ENCODE measurements around the gene NAV2. TPM values are rescaled to one million over a fixed set of nuclear protein-coding genes. Genes with fewer than 3 reads are reported as not detected.

The NAV2 gene
- polyA plus RNA-seq, 1 donor = 8.1 TPM

DNA sequence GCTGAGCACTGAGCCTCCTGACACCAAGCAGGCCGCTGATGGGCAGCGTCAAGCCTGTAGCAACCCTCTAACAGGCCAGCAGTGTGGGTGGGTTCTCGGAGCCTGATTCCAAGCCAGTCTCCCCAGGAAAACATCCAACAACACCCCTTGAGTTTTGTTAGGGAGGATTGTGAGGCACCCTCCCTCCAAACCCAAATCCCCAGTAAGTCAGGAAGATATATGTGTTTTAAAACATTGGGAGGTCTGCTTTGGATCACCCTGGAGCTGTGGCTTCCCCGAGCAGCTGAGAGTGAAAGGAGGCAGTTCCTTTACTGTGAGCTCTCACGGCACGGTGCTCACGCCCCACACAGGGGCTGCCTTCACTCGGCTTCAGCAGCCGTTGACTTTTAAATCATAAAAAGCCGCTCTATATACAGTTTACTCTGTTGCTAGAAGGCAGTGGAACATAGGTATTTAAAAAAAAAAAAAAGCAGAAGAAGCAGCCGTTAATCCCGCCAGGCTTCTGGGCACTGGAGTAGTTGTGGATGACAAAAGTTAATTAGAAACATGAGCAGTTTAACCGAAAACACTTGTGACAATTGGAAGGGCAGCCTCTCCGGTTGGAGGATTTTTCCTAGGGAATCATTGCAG lies 218.6 kb downstream of the NAV2 start:
- Histone ChIP-seq H3K4me1 (ENCODE audit: control insufficient read depth, insufficient read depth, low read length) (peaks cover 2% of the 10 kb centered on the region), H3K9me3 (ENCODE audit: control insufficient read depth, low read depth, low read length) (no peaks in the 10 kb centered on the region), H3K4me3 (ENCODE audit: low read length) (no peak overlapping the region), H3K36me3 (ENCODE audit: control insufficient read depth, insufficient read depth, low read length) (peaks cover 11% of the 10 kb centered on the region), H3K27me3 (ENCODE audit: control insufficient read depth, insufficient read depth, low read length) (no peaks in the 10 kb centered on the region), H3K27ac (ENCODE audit: low read length) (peak overlapping the region; percentile 26)
- peak in 1 of 2 donors; percentile 21 for DNase-seq
- WGBS (ENCODE audit: insufficient coverage, low lambda C conversion rate) = 80% methylated on average over 1 of the region's 14 CpGs

DNA sequence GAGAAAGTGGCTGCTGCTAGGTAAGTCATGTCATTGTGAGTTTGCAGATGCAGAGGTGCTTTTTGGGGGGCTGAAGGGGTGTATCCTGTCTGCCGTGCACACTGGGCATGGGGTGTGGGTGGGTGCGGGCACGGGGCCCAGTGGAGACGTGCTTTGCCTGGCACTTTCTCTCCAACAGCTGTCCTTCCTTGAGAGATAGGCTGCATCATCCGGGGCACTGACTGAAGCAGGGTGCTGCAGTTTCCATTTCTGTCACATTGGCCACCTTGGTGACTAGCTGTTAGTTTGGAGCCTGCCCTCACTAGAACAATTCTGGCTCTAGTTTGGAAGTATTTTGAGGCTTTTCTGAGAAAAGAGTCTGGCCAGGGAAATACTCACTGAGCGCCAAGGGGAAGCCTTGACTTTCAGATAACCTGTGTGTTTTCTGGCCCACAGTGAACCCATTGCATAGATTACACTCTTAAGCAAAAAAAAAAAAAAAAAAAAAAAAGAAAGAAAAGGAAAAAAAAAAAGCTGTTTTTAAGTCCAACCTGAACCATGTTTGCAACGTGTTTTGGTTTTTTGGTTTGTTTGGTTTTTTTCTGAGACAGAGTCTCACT lies 219.2 kb downstream of the NAV2 start:
- no peak for DNase-seq
- H3K9me3 ChIP-seq (ENCODE audit: control insufficient read depth, low read depth, low read length) = no peaks in the 10 kb centered on the region
- H3K27me3 ChIP-seq (ENCODE audit: control insufficient read depth, insufficient read depth, low read length) = no peaks in the 10 kb centered on the region
- peaks cover 2% of the 10 kb centered on the region for H3K4me1 ChIP-seq (ENCODE audit: control insufficient read depth, insufficient read depth, low read length)
- no CpG with 5 or more reads among the region's 7 CpGs for WGBS (ENCODE audit: insufficient coverage, low lambda C conversion rate)
- peaks cover 11% of the 10 kb centered on the region for H3K36me3 ChIP-seq (ENCODE audit: control insufficient read depth, insufficient read depth, low read length)
- H3K27ac ChIP-seq (ENCODE audit: low read length) = peak overlapping the region; percentile 26
- H3K4me3 ChIP-seq (ENCODE audit: low read length) = no peak overlapping the region

DNA sequence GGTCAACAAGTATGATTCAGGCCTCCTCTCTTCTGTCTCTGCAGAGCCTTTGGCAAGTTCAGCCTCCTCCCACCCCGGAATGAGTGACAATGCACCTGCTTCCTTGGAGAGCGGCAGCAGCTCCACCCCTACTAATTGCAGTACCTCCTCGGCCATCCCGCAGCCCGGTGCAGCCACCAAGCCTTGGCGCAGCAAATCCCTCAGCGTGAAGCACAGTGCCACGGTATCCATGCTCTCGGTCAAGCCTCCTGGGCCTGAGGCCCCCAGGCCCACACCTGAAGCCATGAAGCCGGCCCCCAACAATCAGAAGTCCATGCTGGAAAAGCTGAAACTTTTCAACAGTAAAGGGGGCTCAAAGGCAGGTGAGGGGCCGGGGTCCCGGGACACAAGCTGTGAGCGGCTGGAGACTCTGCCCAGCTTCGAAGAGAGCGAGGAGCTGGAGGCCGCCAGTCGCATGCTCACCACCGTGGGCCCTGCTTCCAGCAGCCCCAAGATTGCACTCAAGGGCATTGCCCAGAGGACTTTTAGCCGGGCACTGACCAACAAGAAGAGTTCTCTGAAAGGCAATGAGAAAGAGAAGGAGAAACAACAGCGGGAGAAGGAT lies 220.6 kb downstream of the NAV2 start:
- no peaks in the 10 kb centered on the region for H3K9me3 ChIP-seq (ENCODE audit: control insufficient read depth, low read depth, low read length)
- H3K4me3 ChIP-seq (ENCODE audit: low read length) = no peak overlapping the region
- no peak overlapping the region for H3K27ac ChIP-seq (ENCODE audit: low read length)
- WGBS (ENCODE audit: insufficient coverage, low lambda C conversion rate) = no CpG with 5 or more reads among the region's 20 CpGs
- no peak for DNase-seq
- H3K27me3 ChIP-seq (ENCODE audit: control insufficient read depth, insufficient read depth, low read length) = no peaks in the 10 kb centered on the region
- peaks cover 11% of the 10 kb centered on the region for H3K36me3 ChIP-seq (ENCODE audit: control insufficient read depth, insufficient read depth, low read length)
- peaks cover 2% of the 10 kb centered on the region for H3K4me1 ChIP-seq (ENCODE audit: control insufficient read depth, insufficient read depth, low read length)

- 60% methylated on average over 1 of the region's 12 CpGs for WGBS (ENCODE audit: insufficient coverage, low lambda C conversion rate)
- Histone ChIP-seq H3K36me3 (ENCODE audit: control insufficient read depth, insufficient read depth, low read length) (peaks cover 11% of the 10 kb centered on the region), H3K27me3 (ENCODE audit: control insufficient read depth, insufficient read depth, low read length) (no peaks in the 10 kb centered on the region), H3K27ac (ENCODE audit: low read length) (no peak overlapping the region), H3K4me3 (ENCODE audit: low read length) (no peak overlapping the region), H3K4me1 (ENCODE audit: control insufficient read depth, insufficient read depth, low read length) (peaks cover 2% of the 10 kb centered on the region), H3K9me3 (ENCODE audit: control insufficient read depth, low read depth, low read length) (no peaks in the 10 kb centered on the region)
- DNase-seq = no peak
Observed at GRCh38 chr11:19933801-19934488, 221.3 kb downstream of the NAV2 start.

GRCh38 chr11:19934828-19935259 lies 222.2 kb downstream of the NAV2 start:
- H3K4me1 ChIP-seq (ENCODE audit: control insufficient read depth, insufficient read depth, low read length) = peaks cover 2% of the 10 kb centered on the region
- H3K9me3 ChIP-seq (ENCODE audit: control insufficient read depth, low read depth, low read length) = no peaks in the 10 kb centered on the region
- H3K27ac ChIP-seq (ENCODE audit: low read length) = no peak overlapping the region
- no peaks in the 10 kb centered on the region for H3K27me3 ChIP-seq (ENCODE audit: control insufficient read depth, insufficient read depth, low read length)
- H3K4me3 ChIP-seq (ENCODE audit: low read length) = no peak overlapping the region
- WGBS (ENCODE audit: insufficient coverage, low lambda C conversion rate) = 50% methylated on average over 1 of the region's 3 CpGs
- DNase-seq = no peak
- H3K36me3 ChIP-seq (ENCODE audit: control insufficient read depth, insufficient read depth, low read length) = peaks cover 11% of the 10 kb centered on the region

DNA sequence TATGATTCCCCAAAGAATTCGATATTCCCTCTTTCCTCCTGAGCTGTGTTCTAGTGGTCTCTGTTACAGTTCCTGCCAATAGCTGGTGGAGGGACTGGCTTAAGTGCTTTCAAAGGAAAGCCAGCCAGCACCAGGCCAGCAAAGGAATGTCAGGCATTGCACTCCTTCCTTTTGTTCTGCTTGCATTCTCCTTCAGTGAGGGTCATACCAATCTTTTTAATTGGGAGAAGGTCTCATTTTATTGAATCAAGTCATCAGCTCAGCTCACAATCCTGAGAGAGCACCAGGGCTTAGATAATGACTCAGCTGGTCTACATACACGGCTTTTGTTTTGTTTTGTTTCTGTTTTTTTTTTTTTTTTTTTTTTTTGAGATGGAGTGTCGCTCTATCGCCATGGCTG lies 222.9 kb downstream of the NAV2 start:
- H3K27me3 ChIP-seq (ENCODE audit: control insufficient read depth, insufficient read depth, low read length) = no peaks in the 10 kb centered on the region
- no CpG with 5 or more reads among the region's 4 CpGs for WGBS (ENCODE audit: insufficient coverage, low lambda C conversion rate)
- peaks cover 11% of the 10 kb centered on the region for H3K36me3 ChIP-seq (ENCODE audit: control insufficient read depth, insufficient read depth, low read length)
- DNase-seq = no peak
- H3K9me3 ChIP-seq (ENCODE audit: control insufficient read depth, low read depth, low read length) = no peaks in the 10 kb centered on the region
- H3K4me1 ChIP-seq (ENCODE audit: control insufficient read depth, insufficient read depth, low read length) = peaks cover 2% of the 10 kb centered on the region
- no peak overlapping the region for H3K4me3 ChIP-seq (ENCODE audit: low read length)
- no peak overlapping the region for H3K27ac ChIP-seq (ENCODE audit: low read length)

GRCh38 chr11:19936461-19936860 lies 223.8 kb downstream of the NAV2 start:
- Histone ChIP-seq H3K4me3 (ENCODE audit: low read length) (no peak overlapping the region), H3K36me3 (ENCODE audit: control insufficient read depth, insufficient read depth, low read length) (peaks cover 14% of the 10 kb centered on the region), H3K4me1 (ENCODE audit: control insufficient read depth, insufficient read depth, low read length) (no peaks in the 10 kb centered on the region), H3K9me3 (ENCODE audit: control insufficient read depth, low read depth, low read length) (no peaks in the 10 kb centered on the region), H3K27ac (ENCODE audit: low read length) (no peak overlapping the region), H3K27me3 (ENCODE audit: control insufficient read depth, insufficient read depth, low read length) (no peaks in the 10 kb centered on the region)
- 83% methylated on average over 4 of the region's 9 CpGs for WGBS (ENCODE audit: insufficient coverage, low lambda C conversion rate)
- DNase-seq = no peak

- no peak overlapping the region for H3K27ac ChIP-seq (ENCODE audit: low read length)
- H3K4me3 ChIP-seq (ENCODE audit: low read length) = no peak overlapping the region
- DNase-seq = peak; percentile 18 to 37
- H3K9me3 ChIP-seq (ENCODE audit: control insufficient read depth, low read depth, low read length) = no peaks in the 10 kb centered on the region
- peaks cover 14% of the 10 kb centered on the region for H3K36me3 ChIP-seq (ENCODE audit: control insufficient read depth, insufficient read depth, low read length)
- H3K27me3 ChIP-seq (ENCODE audit: control insufficient read depth, insufficient read depth, low read length) = no peaks in the 10 kb centered on the region
- H3K4me1 ChIP-seq (ENCODE audit: control insufficient read depth, insufficient read depth, low read length) = no peaks in the 10 kb centered on the region
- WGBS (ENCODE audit: insufficient coverage, low lambda C conversion rate) = 100% methylated on average over 1 of the region's 10 CpGs
Observed at GRCh38 chr11:19938169-19938856, 225.7 kb downstream of the NAV2 start.

GRCh38 chr11:19938866-19939265 lies 226.2 kb downstream of the NAV2 start:
- DNase-seq = no peak
- no peaks in the 10 kb centered on the region for H3K27me3 ChIP-seq (ENCODE audit: control insufficient read depth, insufficient read depth, low read length)
- 93% methylated on average over 2 of the region's 4 CpGs for WGBS (ENCODE audit: insufficient coverage, low lambda C conversion rate)
- no peaks in the 10 kb centered on the region for H3K4me1 ChIP-seq (ENCODE audit: control insufficient read depth, insufficient read depth, low read length)
- H3K4me3 ChIP-seq (ENCODE audit: low read length) = no peak overlapping the region
- no peaks in the 10 kb centered on the region for H3K9me3 ChIP-seq (ENCODE audit: control insufficient read depth, low read depth, low read length)
- H3K27ac ChIP-seq (ENCODE audit: low read length) = no peak overlapping the region
- peaks cover 9% of the 10 kb centered on the region for H3K36me3 ChIP-seq (ENCODE audit: control insufficient read depth, insufficient read depth, low read length)

DNA sequence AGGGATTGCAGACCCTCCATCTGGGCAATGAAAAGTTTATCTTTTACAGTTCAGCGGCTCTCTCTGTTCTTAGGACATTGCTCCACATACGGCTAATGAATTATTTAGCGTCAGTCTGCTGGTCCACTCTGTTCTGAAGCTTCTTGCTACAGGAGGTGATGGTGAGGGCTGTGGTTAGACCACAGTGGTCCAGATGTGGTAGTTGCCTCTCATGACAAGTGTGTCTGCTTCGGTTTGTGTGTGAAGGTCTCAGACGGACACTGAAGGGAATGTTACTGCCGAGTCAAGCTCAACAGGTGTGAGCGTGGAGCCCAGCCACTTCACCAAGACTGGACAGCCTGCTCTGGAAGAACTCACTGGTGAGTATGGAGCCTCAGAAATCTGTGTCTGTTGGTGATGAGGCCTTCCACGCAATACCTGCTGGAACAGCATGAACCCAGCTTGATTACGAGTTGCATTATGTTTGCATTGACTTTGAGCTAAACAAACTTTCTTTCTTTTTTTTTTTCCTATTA lies 226.8 kb downstream of the NAV2 start:
- H3K27ac ChIP-seq (ENCODE audit: low read length) = no peak overlapping the region
- peaks cover 7% of the 10 kb centered on the region for H3K36me3 ChIP-seq (ENCODE audit: control insufficient read depth, insufficient read depth, low read length)
- H3K27me3 ChIP-seq (ENCODE audit: control insufficient read depth, insufficient read depth, low read length) = no peaks in the 10 kb centered on the region
- H3K4me1 ChIP-seq (ENCODE audit: control insufficient read depth, insufficient read depth, low read length) = no peaks in the 10 kb centered on the region
- no peak overlapping the region for H3K4me3 ChIP-seq (ENCODE audit: low read length)
- no peak for DNase-seq
- WGBS (ENCODE audit: insufficient coverage, low lambda C conversion rate) = 83% methylated on average over 2 of the region's 9 CpGs
- no peaks in the 10 kb centered on the region for H3K9me3 ChIP-seq (ENCODE audit: control insufficient read depth, low read depth, low read length)
